Superior temporal gyrus (tissue), 1 donor: ENCODE measurements around the gene GBF1.
"Not testable (repeated sequence)": the region's sequence is repeated elsewhere in the genome, so short reads cannot be mapped to it uniquely, and the experiment has no call there.

ENCODE experiments used
- DNase-seq: peaks from one replicate; pipeline ENCODE4 v3.0.0-alpha.2; 2016; ENCODE audit errors: extremely low spot score

The GBF1 gene

GRCh38 chr10:102306006-102306405 lies 60.7 kb downstream of the GBF1 start:
- no peak for DNase-seq

GRCh38 chr10:102306710-102307109 lies 61.4 kb downstream of the GBF1 start:
- DNase-seq: no peak

GRCh38 chr10:102308318-102308717 lies 63.0 kb downstream of the GBF1 start:
- not testable (repeated sequence) for DNase-seq

- DNase-seq: no peak
Observed at GRCh38 chr10:102309236-102309635, 63.9 kb downstream of the GBF1 start.

GRCh38 chr10:102309916-102310315 lies 64.6 kb downstream of the GBF1 start:
- DNase-seq: no peak

- no peak for DNase-seq
Observed at GRCh38 chr10:102310361-102311024, 65.2 kb downstream of the GBF1 start.

- DNase-seq: no peak
Observed at GRCh38 chr10:102311025-102311420, 65.7 kb downstream of the GBF1 start.

- no peak for DNase-seq
Observed at GRCh38 chr10:102312683-102313082, 67.4 kb downstream of the GBF1 start.

- no peak for DNase-seq
Observed at GRCh38 chr10:102313221-102313896, 68.0 kb downstream of the GBF1 start.

GRCh38 chr10:102314801-102315200 lies 69.5 kb downstream of the GBF1 start:
- DNase-seq: no peak

GRCh38 chr10:102316421-102316820 lies 71.1 kb downstream of the GBF1 start:
- DNase-seq: no peak

- no peak for DNase-seq
Observed at GRCh38 chr10:102322914-102323313, 77.6 kb downstream of the GBF1 start.

- DNase-seq: no peak
Observed at GRCh38 chr10:102324061-102324460, 78.7 kb downstream of the GBF1 start.

GRCh38 chr10:102326031-102326430 lies 80.7 kb downstream of the GBF1 start:
- DNase-seq: no peak

GRCh38 chr10:102327002-102327401 lies 81.7 kb downstream of the GBF1 start:
- no peak for DNase-seq

GRCh38 chr10:102327641-102328040 lies 82.3 kb downstream of the GBF1 start:
- no peak for DNase-seq

- DNase-seq: no peak
Observed at GRCh38 chr10:102332772-102333171, 87.4 kb downstream of the GBF1 start.

GRCh38 chr10:102334101-102334500 lies 88.8 kb downstream of the GBF1 start:
- DNase-seq: no peak

GRCh38 chr10:102335184-102335583 lies 89.9 kb downstream of the GBF1 start:
- DNase-seq: no peak

GRCh38 chr10:102341038-102341688 lies 95.8 kb downstream of the GBF1 start:
- DNase-seq: no peak

GRCh38 chr10:102342458-102342857 lies 97.1 kb downstream of the GBF1 start:
- DNase-seq: no peak

GRCh38 chr10:102342958-102343357 lies 97.6 kb downstream of the GBF1 start:
- no peak for DNase-seq

- no peak for DNase-seq
Observed at GRCh38 chr10:102344067-102344466, 98.7 kb downstream of the GBF1 start.
